B cell (primary cell): ENCODE results near the gene ARHGAP42.

ENCODE experiments used
- CTCF ChIP-seq: fragments of 200-600 bp; IDR thresholded peaks from one replicate; pipeline ENCODE4 v1.8.0; 2022; ENCODE audit warnings: antibody characterized with exemption, mild to moderate bottlenecking
- EZH2 ChIP-seq: IDR thresholded peaks from 2 replicates; pipeline ENCODE4 v1.6.1; 2012; ENCODE audit warnings: borderline replicate concordance, low read depth, mild to moderate bottlenecking, moderate library complexity, low read length; ENCODE audit not compliant: insufficient read depth, poor library complexity, severe bottlenecking

GRCh38 chr11:100990931-100991330 lies 303.8 kb downstream of the ARHGAP42 start:
- TF ChIP-seq CTCF = no peak
- TF ChIP-seq EZH2 = no peak
